Hepatocyte (in vitro differentiated cells): Measurements from ENCODE around the gene TEPSIN. TPM values are rescaled to one million over a fixed set of nuclear protein-coding genes. Genes with fewer than 3 reads are reported as not detected.

Experiments used
- DNase-seq: peaks from one replicate; pipeline ENCODE4 v3.0.0-alpha.2; 2016; ENCODE audit warnings: low spot score
- H2AFZ ChIP-seq: fragments of 200-600 bp; sonication (generic); 2 replicates; pipeline ENCODE4 v1.6.0; 2016; ENCODE audit warnings: antibody characterized with exemption, mild to moderate bottlenecking
- H3K27ac ChIP-seq: fragments of 200-600 bp; sonication (generic); 2 replicates; pipeline ENCODE4 v1.5.1; 2016; ENCODE audit warnings: mild to moderate bottlenecking
- H3K27me3 ChIP-seq: fragments of 200-600 bp; sonication (generic); 2 replicates; pipeline ENCODE4 v1.6.1; 2016
- H3K36me3 ChIP-seq: fragments of 200-600 bp; sonication (generic); replicated peaks from 2 replicates; pipeline ENCODE4 v1.5.1; 2016; ENCODE audit warnings: low read depth; ENCODE audit not compliant: insufficient read depth
- H3K4me1 ChIP-seq: fragments of 200-600 bp; sonication (generic); 2 replicates; pipeline ENCODE4 v1.5.1; 2016; ENCODE audit warnings: mild to moderate bottlenecking, moderate library complexity; ENCODE audit not compliant: insufficient read depth
- H3K4me2 ChIP-seq: fragments of 200-600 bp; sonication (generic); 2 replicates; pipeline ENCODE4 v1.6.0; 2016
- H3K4me3 ChIP-seq: fragments of 200-600 bp; sonication (generic); 2 replicates; pipeline ENCODE4 v1.5.1; 2016; ENCODE audit warnings: mild to moderate bottlenecking
- H3K79me2 ChIP-seq: fragments of 200-600 bp; sonication (generic); 2 replicates; pipeline ENCODE4 v1.6.0; 2017; ENCODE audit warnings: mild to moderate bottlenecking
- H3K9me2 ChIP-seq: fragments of 200-600 bp; sonication (generic); replicated peaks from 2 replicates; pipeline ENCODE4 v1.6.0; 2017; ENCODE audit warnings: mild to moderate bottlenecking; ENCODE audit not compliant: insufficient read depth
- H3K9me3 ChIP-seq: fragments of 200-600 bp; sonication (generic); 2 replicates; pipeline ENCODE4 v1.5.1; 2016; ENCODE audit warnings: low read depth, mild to moderate bottlenecking
- H4K20me1 ChIP-seq: fragments of 200-600 bp; sonication (generic); 2 replicates; pipeline ENCODE4 v1.6.0; 2016; ENCODE audit warnings: mild to moderate bottlenecking; ENCODE audit not compliant: insufficient read depth, poor library complexity, severe bottlenecking
- CTCF ChIP-seq: fragments of 200-600 bp; sonication (generic); IDR thresholded peaks from 2 replicates; pipeline ENCODE4 v1.5.1; 2016; ENCODE audit warnings: antibody characterized with exemption, mild to moderate bottlenecking; ENCODE audit not compliant: poor library complexity
- EZH2 ChIP-seq: fragments of 200-600 bp; sonication (generic); IDR thresholded peaks from 2 replicates; pipeline ENCODE4 v1.6.1; 2016; ENCODE audit warnings: antibody characterized with exemption, mild to moderate bottlenecking, borderline replicate concordance
- EZH2phosphoT487 ChIP-seq: fragments of 200-600 bp; sonication (generic); IDR thresholded peaks from one replicate; pipeline ENCODE4 v1.6.1; 2018; ENCODE audit warnings: antibody characterized with exemption, mild to moderate bottlenecking, low read depth, moderate library complexity; ENCODE audit not compliant: unreplicated experiment, severe bottlenecking
- WGBS: methylation state at CpG from one replicate; pipeline ENCODE4 v1.1.6; 2016; ENCODE audit warnings: low lambda C conversion rate; ENCODE audit errors: missing lambda C conversion rate; 5-methylcytosine and 5-hydroxymethylcytosine counted together
- polyA plus RNA-seq: library from polyadenylated mRNA; unstranded; fragments of >200 nt; fragmentation: Nextera tagmentation; extraction: Ambion mirVana; gene quantifications from 2 replicates; pipeline ENCODE4 v1.2.1, GENCODE V29; 2016
- total RNA-seq: library from RNA; depleted of rRNA; stranded (reverse); fragments of >200 nt; gene quantifications from 2 replicates; pipeline ENCODE4 v1.2.3, GENCODE V29; 2014

Gene TEPSIN
- total and polyA plus RNA-seq, 2 experiments from 2014 or later: 34.1 to 44.3 TPM

GRCh38 chr17:81277421-81277820 is 38.6 kb upstream of the TEPSIN start:
- H4K20me1 ChIP-seq: peaks cover 3% of the 10 kb centered on the region
- no peaks in the 10 kb centered on the region for H3K36me3 ChIP-seq
- H3K27ac ChIP-seq: no peak overlapping the region
- no peaks in the 10 kb centered on the region for H3K4me1 ChIP-seq
- H3K4me2 ChIP-seq: no peak overlapping the region
- H3K9me3 ChIP-seq: no peaks in the 10 kb centered on the region
- peak; percentile 32 for DNase-seq
- TF ChIP-seq EZH2 (no peak), EZH2phosphoT487 (no peak), CTCF (no peak)
- 80% methylated on average over 18 of the region's 18 CpGs for WGBS
- H3K27me3 ChIP-seq: no peaks in the 10 kb centered on the region
- H3K4me3 ChIP-seq: no peak overlapping the region
- H2AFZ ChIP-seq: no peak overlapping the region
- H3K79me2 ChIP-seq: no peaks in the 10 kb centered on the region
- H3K9me2 ChIP-seq: no peaks in the 10 kb centered on the region

GRCh38 chr17:81276781-81277180 is 37.9 kb upstream of the TEPSIN start:
- Histone ChIP-seq H3K36me3 (no peaks in the 10 kb centered on the region), H3K79me2 (no peaks in the 10 kb centered on the region), H3K27ac (no peak overlapping the region), H3K27me3 (no peaks in the 10 kb centered on the region), H4K20me1 (peaks cover 3% of the 10 kb centered on the region), H2AFZ (no peak overlapping the region), H3K4me1 (no peaks in the 10 kb centered on the region), H3K9me2 (no peaks in the 10 kb centered on the region), H3K9me3 (no peaks in the 10 kb centered on the region), H3K4me3 (no peak overlapping the region), H3K4me2 (no peak overlapping the region)
- WGBS: 90% methylated on average over 9 of the region's 11 CpGs
- DNase-seq: no peak
- TF ChIP-seq EZH2: no peak

GRCh38 chr17:81274471-81274855 is 35.6 kb upstream of the TEPSIN start:
- Histone ChIP-seq H3K4me1 (no peaks in the 10 kb centered on the region), H3K79me2 (no peaks in the 10 kb centered on the region), H3K4me2 (no peak overlapping the region), H3K36me3 (no peaks in the 10 kb centered on the region), H3K27me3 (no peaks in the 10 kb centered on the region), H2AFZ (no peak overlapping the region), H3K27ac (no peak overlapping the region), H4K20me1 (peaks cover 3% of the 10 kb centered on the region), H3K4me3 (no peak overlapping the region), H3K9me2 (no peaks in the 10 kb centered on the region), H3K9me3 (no peaks in the 10 kb centered on the region)
- TF ChIP-seq CTCF (no peak), EZH2phosphoT487 (no peak)
- WGBS: 95% methylated on average over 14 of the region's 14 CpGs
- no peak for DNase-seq

- no peaks in the 10 kb centered on the region for H3K79me2 ChIP-seq
- no peak overlapping the region for H3K4me3 ChIP-seq
- DNase-seq: no peak
- WGBS: 97% methylated on average over 31 of the region's 31 CpGs
- no peak overlapping the region for H3K27ac ChIP-seq
- no peak overlapping the region for H3K4me2 ChIP-seq
- no peaks in the 10 kb centered on the region for H3K27me3 ChIP-seq
- H3K4me1 ChIP-seq: no peaks in the 10 kb centered on the region
- H3K9me3 ChIP-seq: no peaks in the 10 kb centered on the region
- no peak for TF ChIP-seq EZH2
- no peak for TF ChIP-seq EZH2phosphoT487
- TF ChIP-seq CTCF: no peak
- peaks cover 3% of the 10 kb centered on the region for H4K20me1 ChIP-seq
- no peaks in the 10 kb centered on the region for H3K9me2 ChIP-seq
- no peak overlapping the region for H2AFZ ChIP-seq
- no peaks in the 10 kb centered on the region for H3K36me3 ChIP-seq
Measured at GRCh38 chr17:81273698-81274470, 35.0 kb upstream of the TEPSIN start.
